SK-N-MC (cell line): ENCODE measurements around the gene TSHZ2.

Experiments used
- DNase-seq: peaks from one replicate; pipeline ENCODE4 v3.0.0-alpha.2; 2011; ENCODE audit warnings: low read depth, low spot score
- H3K27ac ChIP-seq: fragments of 200-600 bp; sonication (generic); 2 replicates; pipeline ENCODE4 v1.5.1; 2016; ENCODE audit warnings: mixed run types
- H3K36me3 ChIP-seq: fragments of 200-600 bp; sonication (generic); 2 replicates; pipeline ENCODE4 v1.6.1; 2017; ENCODE audit warnings: antibody characterized with exemption, low read length, mixed read lengths; ENCODE audit not compliant: insufficient read depth
- H3K4me3 ChIP-seq: fragments of 200-600 bp; sonication (generic); 2 replicates; pipeline ENCODE4 v1.5.1; 2016
- H3K9ac ChIP-seq: fragments of 200-600 bp; sonication (generic); 2 replicates; pipeline ENCODE4 v1.8.0; 2017; ENCODE audit warnings: mixed run types, mixed read lengths; ENCODE audit not compliant: insufficient read length
- H3K9me3 ChIP-seq: fragments of 200-600 bp; sonication (generic); 2 replicates; pipeline ENCODE4 v1.6.1; 2017; ENCODE audit warnings: low read depth, mild to moderate bottlenecking, antibody characterized with exemption, low read length, moderate library complexity, mixed read lengths
- EZH2 ChIP-seq: fragments of 200-600 bp; sonication (generic); IDR thresholded peaks from one replicate; pipeline ENCODE4 v1.6.1; 2017; ENCODE audit warnings: antibody characterized with exemption
- FOXP2 ChIP-seq: optimal IDR thresholded peaks from 2 replicates; pipeline ENCODE3; 2011; ENCODE audit warnings: mild to moderate bottlenecking, moderate library complexity; ENCODE audit not compliant: insufficient read depth; ENCODE audit errors: extremely low read length, control extremely low read depth
- POLR2AphosphoS5 ChIP-seq: IDR thresholded peaks from 2 replicates; pipeline ENCODE4 v1.6.1; 2012; ENCODE audit warnings: mild to moderate bottlenecking, low read depth, low read length, borderline replicate concordance

Gene TSHZ2

GRCh38 chr20:53306192-53306805, 334.1 kb downstream of the TSHZ2 start:
- DNase-seq: no peak
- Histone ChIP-seq H3K27ac (no peak overlapping the region), H3K9ac (no peak overlapping the region), H3K4me3 (no peak overlapping the region), H3K36me3 (no peaks in the 10 kb centered on the region), H3K9me3 (no peaks in the 10 kb centered on the region)
- no peak for TF ChIP-seq POLR2AphosphoS5
- TF ChIP-seq FOXP2: no peak
- TF ChIP-seq EZH2: no peak

GRCh38 chr20:53307964-53308597, 335.9 kb downstream of the TSHZ2 start:
- no peak for DNase-seq

GRCh38 chr20:53309515-53309914, 337.4 kb downstream of the TSHZ2 start:
- no peaks in the 10 kb centered on the region for H3K9me3 ChIP-seq
- TF ChIP-seq EZH2 (no peak), POLR2AphosphoS5 (no peak), FOXP2 (no peak)
- H3K9ac ChIP-seq: no peak overlapping the region
- no peak overlapping the region for H3K27ac ChIP-seq
- DNase-seq: no peak
- no peak overlapping the region for H3K4me3 ChIP-seq
- H3K36me3 ChIP-seq: no peaks in the 10 kb centered on the region

More at GRCh38 chr20:53307964-53308597, 335.9 kb downstream of the TSHZ2 start:
- TF ChIP-seq EZH2 (no peak), POLR2AphosphoS5 (no peak), FOXP2 (no peak)
- no peak overlapping the region for H3K4me3 ChIP-seq
- no peaks in the 10 kb centered on the region for H3K36me3 ChIP-seq
- no peak overlapping the region for H3K9ac ChIP-seq
- no peaks in the 10 kb centered on the region for H3K9me3 ChIP-seq
- H3K27ac ChIP-seq: no peak overlapping the region

GRCh38 chr20:53312957-53313356, 340.8 kb downstream of the TSHZ2 start:
- DNase-seq: no peak
- no peak overlapping the region for H3K4me3 ChIP-seq
- TF ChIP-seq FOXP2: no peak
- no peak for TF ChIP-seq EZH2
- TF ChIP-seq POLR2AphosphoS5: no peak

GRCh38 chr20:53316206-53316937, 344.2 kb downstream of the TSHZ2 start:
- no peak overlapping the region for H3K4me3 ChIP-seq
- H3K27ac ChIP-seq: no peak overlapping the region
- DNase-seq: no peak
- no peaks in the 10 kb centered on the region for H3K9me3 ChIP-seq
- TF ChIP-seq FOXP2 (no peak), EZH2 (no peak), POLR2AphosphoS5 (no peak)
- H3K36me3 ChIP-seq: no peaks in the 10 kb centered on the region
- no peak overlapping the region for H3K9ac ChIP-seq

More at GRCh38 chr20:53312957-53313356, 340.8 kb downstream of the TSHZ2 start:
- Histone ChIP-seq H3K36me3 (no peaks in the 10 kb centered on the region), H3K9me3 (no peaks in the 10 kb centered on the region), H3K27ac (no peak overlapping the region), H3K9ac (no peak overlapping the region)

GRCh38 chr20:53319200-53319599, 347.0 kb downstream of the TSHZ2 start:
- Histone ChIP-seq H3K4me3 (no peak overlapping the region), H3K36me3 (no peaks in the 10 kb centered on the region), H3K9ac (no peak overlapping the region), H3K9me3 (no peaks in the 10 kb centered on the region), H3K27ac (no peak overlapping the region)
- no peak for TF ChIP-seq POLR2AphosphoS5
- no peak for TF ChIP-seq FOXP2
- DNase-seq: no peak

GRCh38 chr20:53319716-53320115, 347.6 kb downstream of the TSHZ2 start:
- TF ChIP-seq FOXP2: no peak
- TF ChIP-seq POLR2AphosphoS5: no peak
- TF ChIP-seq EZH2: no peak
- no peaks in the 10 kb centered on the region for H3K9me3 ChIP-seq
- H3K4me3 ChIP-seq: no peak overlapping the region
- H3K9ac ChIP-seq: no peak overlapping the region
- no peak for DNase-seq
- H3K27ac ChIP-seq: no peak overlapping the region
- no peaks in the 10 kb centered on the region for H3K36me3 ChIP-seq

- Histone ChIP-seq H3K27ac (no peak overlapping the region), H3K9me3 (no peaks in the 10 kb centered on the region), H3K9ac (no peak overlapping the region), H3K4me3 (no peak overlapping the region), H3K36me3 (no peaks in the 10 kb centered on the region)
- TF ChIP-seq POLR2AphosphoS5 (no peak), EZH2 (no peak), FOXP2 (no peak)
- DNase-seq: no peak
These were observed 348.5 kb downstream of the TSHZ2 start for GRCh38 chr20:53320701-53321100.

- H3K36me3 ChIP-seq: no peaks in the 10 kb centered on the region
- no peaks in the 10 kb centered on the region for H3K9me3 ChIP-seq
- H3K4me3 ChIP-seq: no peak overlapping the region
- no peak for DNase-seq
- H3K9ac ChIP-seq: no peak overlapping the region
- TF ChIP-seq POLR2AphosphoS5: no peak
- TF ChIP-seq EZH2: no peak
- TF ChIP-seq FOXP2: no peak
- no peak overlapping the region for H3K27ac ChIP-seq
These were observed 349.4 kb downstream of the TSHZ2 start for GRCh38 chr20:53321596-53321995.
